DMS53 (cell line): ENCODE data around the gene GREB1.
A peak's percentile ranks its signal among the peaks of the same experiment; 100 is the strongest.
"Not testable (repeated sequence)": the region's sequence is repeated elsewhere in the genome, so short reads cannot be mapped to it uniquely, and the experiment has no call there.

Experiments used
- DNase-seq: peaks from one replicate; lab custom pipeline; 2025; lab: John Stamatoyannopoulos, UW

GREB1 gene

DNA sequence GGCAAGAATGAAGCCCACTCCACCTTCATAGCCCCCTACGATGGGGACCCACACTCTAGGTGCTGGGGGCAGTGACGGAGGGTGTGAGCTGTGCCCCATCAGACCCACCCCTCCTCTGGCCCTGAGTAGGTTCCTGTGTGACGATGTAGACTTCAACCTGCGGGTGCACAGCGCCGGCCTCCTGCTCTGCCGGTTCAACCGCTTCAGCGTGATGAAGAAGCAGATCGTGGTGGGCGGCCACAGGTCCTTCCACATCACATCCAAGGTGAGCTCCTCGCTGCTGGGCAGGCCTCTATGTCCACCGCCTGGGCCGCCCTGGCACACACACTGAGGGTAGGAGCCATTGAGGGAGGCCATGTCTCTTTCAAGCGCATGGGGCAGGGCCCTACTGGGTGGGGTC is 101.3 kb downstream of the GREB1 start:
- DNase-seq = no peak

- no peak for DNase-seq
These were observed 102.9 kb downstream of the GREB1 start for GRCh38 chr2:11636593-11637295.

DNA sequence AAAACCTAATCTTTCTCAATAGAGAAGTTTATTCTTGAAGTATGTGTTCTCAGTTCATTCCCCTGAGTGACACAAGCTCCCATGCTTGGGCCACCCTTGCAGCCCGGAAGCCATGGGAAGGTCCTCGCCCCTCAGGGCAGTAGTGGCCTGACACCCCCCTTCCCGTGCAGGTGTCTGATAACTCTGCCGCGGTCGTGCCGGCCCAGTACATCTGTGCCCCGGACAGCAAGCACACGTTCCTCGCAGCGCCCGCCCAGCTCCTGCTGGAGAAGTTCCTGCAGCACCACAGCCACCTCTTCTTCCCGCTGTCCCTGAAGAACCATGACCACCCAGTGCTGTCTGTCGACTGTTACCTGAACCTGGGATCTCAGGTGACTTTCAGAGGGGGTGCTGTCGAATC is 103.7 kb downstream of the GREB1 start:
- no peak for DNase-seq

DNA sequence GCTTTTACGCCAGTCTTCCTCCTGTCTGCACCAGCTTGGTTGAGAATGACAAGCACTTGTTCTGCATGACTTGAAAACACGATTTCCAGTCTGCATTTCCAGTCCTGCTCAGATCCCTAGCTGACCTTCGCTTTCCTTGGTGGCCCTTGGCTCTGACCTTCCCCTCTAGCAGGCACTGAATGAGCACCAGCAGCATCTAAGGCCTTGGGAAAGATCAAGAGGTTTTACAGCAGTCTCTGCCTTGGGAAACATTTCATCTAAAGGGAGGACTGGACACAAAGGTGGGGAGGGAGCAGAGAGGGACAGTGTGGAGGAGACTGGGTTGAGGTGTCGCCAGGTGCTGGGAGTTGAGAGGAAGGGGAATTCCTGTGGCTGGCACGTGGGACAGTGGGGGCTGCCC is 105.7 kb downstream of the GREB1 start:
- DNase-seq = no peak

DNA sequence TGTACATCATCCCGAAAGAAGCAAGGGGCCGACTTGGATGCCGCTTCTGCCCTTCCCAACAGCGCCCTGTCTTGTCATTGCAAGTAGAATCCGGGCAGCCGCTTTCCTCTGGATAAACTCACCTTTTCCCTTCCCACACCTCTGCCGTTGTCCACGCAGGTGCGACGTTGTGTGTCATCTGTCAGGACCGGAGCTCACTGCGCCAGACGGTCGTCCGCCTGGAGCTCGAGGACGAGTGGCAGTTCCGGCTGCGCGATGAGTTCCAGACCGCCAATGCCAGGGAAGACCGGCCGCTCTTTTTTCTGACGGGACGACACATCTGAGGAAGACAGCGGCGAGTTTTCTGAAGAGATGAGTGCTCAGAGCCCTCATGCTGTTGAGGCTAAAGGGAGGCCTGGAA is 106.3 kb downstream of the GREB1 start:
- no peak for DNase-seq

DNA sequence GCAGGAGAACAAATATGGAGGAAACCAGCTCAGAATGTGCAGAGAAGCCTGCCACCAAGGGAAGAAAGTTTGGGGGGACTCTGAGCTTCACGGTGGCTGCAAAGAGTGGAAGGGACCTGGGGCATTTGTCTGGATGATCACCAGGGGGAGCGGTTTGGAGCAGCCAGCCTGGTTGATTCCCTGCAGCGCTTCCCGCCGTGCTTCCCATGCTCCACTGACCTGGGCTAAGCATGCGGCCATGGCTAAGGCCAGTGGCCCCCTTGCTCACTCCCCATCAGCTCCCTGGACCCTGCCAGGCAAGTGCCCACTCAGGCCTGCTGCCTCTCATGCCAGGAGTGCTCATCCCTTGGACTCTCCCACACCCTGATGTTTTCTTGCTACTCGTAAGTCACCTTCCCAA is 109.1 kb downstream of the GREB1 start:
- no peak for DNase-seq

DNA sequence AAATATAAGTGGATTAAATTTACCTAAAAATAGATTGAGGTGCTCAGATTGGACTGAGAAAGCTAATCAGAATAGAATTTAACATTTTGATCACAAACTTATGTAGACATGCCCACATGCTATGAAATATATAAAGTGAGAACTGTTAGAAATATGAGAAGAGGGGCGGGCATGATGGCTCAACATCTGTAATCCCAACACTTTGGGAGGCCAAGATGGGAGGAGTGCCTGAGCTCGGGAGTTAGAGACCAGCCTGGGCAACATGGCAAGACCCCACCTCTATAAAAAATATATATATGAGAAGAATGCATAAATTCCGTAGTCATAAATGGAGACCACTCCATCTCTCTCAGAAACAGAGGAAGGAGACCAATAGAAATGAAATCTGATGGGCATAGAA is 110.4 kb downstream of the GREB1 start:
- DNase-seq = no peak

DNA sequence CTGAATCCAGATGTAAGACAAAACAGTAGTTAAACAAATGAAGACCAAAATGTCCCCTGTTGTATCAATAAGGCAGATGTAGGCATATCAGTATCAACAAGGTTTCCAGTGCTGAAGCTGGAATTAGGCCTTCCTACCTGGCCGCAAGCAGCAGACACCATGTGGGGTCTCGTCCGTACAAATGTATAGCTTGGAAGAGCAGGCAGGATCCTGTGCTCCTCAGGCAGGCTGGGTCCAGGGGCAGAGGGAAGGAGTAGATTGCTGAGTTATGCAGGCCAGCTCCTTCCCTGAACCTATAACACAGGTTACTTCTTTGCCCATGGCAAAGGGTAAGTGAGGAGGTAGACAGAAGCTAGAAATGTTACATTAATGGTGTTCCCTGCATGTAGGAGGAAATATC is 112.7 kb downstream of the GREB1 start:
- no peak for DNase-seq

- DNase-seq = peak; percentile 39
These were observed 114.2 kb downstream of the GREB1 start for GRCh38 chr2:11647834-11648600.

DNA sequence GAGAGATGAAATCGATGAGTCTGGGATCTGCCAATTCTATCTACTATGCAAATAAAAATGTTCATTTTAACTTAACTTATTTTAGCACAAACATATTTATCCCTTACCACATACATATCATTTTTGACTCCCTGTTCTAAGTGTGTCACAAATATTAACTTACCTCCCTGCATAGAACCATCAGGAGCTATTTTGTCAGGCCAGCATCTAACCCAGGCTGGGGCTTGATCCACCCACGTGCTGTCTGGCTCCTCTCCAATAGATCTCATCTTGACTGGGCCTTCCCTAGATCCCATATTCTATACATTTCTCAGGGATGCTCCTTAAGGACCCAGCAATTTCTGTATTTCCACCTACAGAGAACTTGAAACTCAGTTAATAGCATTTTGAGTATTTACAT is 115.2 kb downstream of the GREB1 start:
- DNase-seq = no peak

DNA sequence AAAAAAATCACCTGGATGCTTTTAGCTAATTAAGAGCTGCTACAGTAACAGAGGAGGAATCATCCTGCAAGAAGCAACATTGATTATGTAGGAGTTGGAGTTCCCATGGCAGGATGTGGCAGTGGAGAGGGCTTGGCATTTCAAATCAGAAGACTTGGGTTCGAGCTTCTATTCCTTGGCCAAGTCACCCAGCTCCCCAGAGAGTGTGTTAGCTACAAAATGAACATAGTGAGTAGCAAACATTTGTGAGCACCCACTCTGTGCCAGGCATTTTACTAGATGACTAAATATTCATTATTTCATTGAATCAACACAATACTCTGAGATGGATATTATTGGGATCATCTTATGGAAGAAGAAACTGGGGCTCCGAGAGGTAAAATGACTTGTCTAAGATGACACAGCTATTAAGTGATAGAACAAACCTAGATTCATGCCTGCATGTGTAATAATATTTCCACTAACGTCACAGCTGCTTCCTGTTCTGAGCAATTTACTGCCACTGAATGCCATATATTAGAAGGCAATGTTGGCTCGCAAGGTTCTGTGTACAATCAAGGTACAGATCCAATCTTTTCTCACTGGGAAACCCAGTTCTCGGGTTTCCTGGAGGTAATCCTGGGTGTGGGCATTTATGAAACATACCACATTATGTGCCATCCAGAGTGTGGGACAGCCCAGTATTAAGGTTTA is 118.2 kb downstream of the GREB1 start:
- DNase-seq = no peak

DNA sequence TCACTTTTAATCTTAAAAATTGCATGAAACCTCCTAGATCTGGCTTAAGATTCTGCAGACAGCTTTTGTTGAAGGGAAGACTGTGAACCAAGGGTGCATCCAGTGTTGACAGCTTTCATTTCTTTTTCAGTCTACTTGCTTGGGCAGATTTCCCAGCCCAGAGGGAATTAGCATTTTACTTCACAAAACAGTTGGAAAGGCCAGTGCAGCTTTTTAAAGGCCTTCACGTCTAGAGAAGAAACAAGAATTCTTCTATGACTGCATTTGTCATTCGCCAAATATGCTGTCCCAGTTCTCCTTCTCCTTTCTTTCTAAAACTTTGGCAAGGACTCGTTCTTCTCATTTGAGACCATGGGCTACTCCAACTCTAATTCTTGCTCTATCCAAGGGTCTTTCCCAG is 118.7 kb downstream of the GREB1 start:
- DNase-seq = no peak

DNA sequence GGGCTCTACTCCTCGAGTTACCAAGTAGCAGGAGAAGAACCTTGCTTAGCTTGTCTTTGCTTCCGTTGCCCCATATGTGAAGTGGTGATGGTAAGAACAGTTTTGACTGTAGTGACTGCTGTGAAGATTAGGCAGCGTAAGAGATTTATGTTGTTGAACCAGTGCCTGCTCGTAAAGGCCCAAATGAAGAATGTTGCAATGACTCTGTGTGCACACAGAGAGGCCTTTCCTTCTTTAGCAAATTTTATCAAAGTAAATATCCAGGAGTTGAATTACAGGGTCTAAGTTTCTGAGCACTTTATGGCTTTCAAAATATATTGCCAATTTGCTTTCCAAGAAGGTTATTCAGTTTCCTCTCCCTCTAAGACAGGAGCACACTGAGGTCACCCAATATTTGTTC is 121.7 kb downstream of the GREB1 start:
- no peak for DNase-seq

DNA sequence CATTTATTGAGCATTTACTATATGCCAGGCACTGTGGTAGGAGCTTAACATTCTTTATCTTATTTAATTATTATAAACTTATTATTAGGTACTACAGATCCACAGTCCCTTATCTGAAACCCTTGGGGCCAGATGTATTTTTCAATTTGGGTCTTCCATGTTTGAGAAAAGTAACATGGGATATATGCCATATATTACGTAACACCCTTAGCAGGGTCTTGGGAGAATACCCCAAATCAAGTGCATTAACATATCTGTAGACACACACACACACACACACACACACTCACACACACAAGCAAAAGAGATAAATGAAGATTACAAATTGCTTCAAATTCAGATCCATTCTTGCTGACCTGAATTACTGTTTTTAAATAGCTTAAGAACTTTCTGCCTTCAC is 122.4 kb downstream of the GREB1 start:
- no peak for DNase-seq

- DNase-seq = no peak
These were observed 122.8 kb downstream of the GREB1 start for GRCh38 chr2:11656671-11657101.

DNA sequence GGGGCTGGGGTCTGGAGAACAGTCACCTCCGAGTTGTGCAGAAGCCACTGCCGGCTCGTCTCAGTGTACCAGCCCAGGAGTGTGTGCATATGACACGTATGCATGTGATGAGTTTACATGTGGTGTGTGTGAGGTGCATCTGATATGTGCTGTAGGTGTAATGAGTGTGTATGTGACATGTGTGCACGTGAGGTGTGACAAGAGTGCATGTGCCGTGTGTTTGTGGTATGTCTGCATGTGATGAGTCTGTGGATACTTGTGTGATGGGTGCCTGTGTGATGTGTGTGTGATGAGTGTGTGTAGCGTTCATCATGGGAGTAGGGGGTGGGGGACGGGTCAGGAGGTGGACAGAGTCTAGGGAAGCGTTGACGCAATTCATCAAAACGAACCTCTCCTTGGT is 123.3 kb downstream of the GREB1 start:
- DNase-seq = no peak

- no peak for DNase-seq
These were observed 123.8 kb downstream of the GREB1 start for GRCh38 chr2:11657646-11658045.

GRCh38 chr2:11658208-11659114 is 124.6 kb downstream of the GREB1 start:
- DNase-seq = peak; percentile 11

- no peak for DNase-seq
These were observed 125.2 kb downstream of the GREB1 start for GRCh38 chr2:11659115-11659475.

DNA sequence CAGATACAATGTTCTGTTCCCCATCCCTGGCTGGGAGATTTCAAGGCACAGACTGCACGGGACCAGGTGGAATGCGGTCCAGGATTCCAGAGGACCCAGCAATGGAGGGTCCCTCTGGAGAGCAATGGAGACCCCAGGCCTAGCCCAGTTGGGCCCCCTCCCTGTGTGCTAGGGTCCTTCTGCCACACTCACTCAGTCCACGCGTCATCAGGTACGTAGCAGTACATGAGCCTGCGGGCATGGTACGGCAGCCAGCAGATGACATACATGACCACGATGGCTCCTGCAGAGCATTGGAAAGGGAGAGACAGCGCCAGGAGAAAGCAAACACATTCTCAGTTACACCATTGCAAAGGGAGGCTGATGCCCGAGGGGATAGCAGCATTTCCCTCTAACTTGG is 126.0 kb downstream of the GREB1 start:
- DNase-seq = no peak

DNA sequence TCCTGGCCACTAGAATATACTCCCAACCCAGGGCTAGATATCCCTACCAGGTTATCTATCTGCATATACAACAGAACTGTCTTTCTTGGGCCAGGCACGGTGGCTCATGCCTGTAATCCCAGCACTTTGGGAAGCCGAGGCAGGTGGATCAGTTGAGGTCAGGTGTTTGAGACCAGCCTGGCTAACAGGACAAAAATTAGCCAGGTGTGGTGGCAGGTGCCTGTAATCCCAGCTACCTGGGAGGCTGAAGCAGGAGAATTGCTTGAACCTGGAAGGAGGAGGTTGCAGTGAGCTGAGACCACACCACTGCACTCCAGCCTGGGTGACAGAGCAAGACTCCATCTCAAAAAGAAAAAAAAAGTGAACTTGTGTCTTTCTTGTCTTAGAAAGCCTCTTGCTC is 126.6 kb downstream of the GREB1 start:
- not testable (repeated sequence) for DNase-seq

DNA sequence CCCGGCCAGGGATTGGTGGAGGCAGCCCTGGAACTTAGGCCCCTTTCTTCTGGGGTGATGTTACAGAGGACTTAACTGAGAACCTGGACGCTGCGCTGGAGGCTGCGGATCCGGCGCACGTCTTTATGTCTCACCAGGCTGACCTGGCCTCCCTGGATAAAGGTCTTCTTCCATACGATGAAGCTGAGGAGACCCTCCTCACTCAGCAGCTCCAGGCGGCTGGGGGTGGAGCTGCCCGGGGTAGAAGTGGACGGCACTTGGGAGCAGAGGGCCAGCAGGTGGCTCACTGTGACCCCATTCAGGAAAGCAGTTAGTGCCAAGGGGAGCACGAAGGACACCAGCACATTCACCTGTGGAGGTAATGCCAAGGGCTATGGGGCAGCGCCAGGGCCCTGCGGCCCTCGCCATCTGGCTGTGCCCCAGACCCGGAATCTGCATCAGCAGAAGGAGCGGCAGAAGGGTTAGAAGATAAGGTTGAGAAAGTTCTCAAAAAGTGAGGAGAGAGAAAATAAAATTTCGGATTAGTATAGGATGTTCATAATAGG is 128.1 kb downstream of the GREB1 start:
- DNase-seq = no peak
